ENCODE measurements around the gene ESR1.
"Not testable (repeated sequence)": the region's sequence is repeated elsewhere in the genome, so short reads cannot be mapped to it uniquely, and the experiment has no call there.

Gene ESR1

DNA sequence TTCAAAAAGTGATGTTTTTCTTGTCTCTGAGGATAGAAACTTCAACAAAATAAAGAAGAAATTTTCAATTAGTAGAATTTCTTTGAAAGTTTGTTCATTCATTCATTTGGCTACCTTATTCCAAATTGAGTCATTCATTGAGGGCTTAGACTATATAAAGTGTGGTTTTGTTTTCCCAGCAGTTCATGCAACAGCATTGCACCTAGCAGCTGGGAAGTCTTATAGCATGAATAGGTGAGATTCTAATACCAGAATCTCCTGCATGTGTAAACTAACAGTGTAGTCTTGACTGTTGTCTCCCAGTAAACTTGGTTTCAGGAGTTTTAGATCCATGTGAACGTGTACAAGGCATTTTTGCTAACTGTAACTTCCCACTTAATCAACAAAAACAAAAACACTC is 7.1 kb downstream of the ESR1 start:
- DNase-seq: no peak

DNA sequence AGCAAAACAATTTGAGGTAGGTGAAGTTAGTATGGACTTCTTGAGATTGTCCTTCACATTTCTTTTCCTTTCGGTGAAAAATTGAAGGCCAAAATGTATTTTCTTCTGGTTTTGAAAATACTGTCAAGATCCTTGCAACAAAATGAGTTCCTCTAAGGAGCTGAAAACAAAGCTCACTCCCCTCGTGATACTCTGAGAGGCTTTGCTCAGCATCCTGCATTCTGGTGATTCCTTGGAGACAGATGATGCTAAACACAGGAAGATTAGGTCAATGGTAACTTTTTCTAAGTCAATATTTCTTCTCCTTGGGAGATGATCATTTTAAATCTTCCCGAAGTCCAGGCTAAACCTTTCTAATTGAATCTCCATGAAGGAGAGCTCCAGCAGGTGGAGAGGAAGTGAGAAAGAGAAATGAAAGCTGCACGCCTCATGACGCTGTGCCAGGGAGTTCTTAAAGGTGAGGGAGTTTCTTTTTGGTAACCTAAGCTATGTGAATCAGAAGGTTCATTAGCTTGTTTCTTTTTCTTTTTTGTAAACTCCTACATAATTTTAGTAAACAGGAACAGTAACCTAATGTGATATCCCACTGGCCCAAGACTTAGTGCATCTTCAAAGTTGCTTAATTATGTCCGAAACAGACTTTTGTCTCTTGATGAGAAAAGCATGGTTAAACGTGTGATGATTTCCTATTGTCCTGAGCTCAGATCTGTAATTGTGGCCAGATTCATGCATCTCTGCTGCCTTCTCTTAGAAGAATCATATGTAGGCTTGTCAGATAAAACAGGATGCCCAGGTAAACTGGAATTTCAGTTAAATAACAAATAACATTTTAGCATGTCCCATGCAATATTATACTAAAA is 15.0 kb downstream of the ESR1 start:
- no peak for DNase-seq

DNA sequence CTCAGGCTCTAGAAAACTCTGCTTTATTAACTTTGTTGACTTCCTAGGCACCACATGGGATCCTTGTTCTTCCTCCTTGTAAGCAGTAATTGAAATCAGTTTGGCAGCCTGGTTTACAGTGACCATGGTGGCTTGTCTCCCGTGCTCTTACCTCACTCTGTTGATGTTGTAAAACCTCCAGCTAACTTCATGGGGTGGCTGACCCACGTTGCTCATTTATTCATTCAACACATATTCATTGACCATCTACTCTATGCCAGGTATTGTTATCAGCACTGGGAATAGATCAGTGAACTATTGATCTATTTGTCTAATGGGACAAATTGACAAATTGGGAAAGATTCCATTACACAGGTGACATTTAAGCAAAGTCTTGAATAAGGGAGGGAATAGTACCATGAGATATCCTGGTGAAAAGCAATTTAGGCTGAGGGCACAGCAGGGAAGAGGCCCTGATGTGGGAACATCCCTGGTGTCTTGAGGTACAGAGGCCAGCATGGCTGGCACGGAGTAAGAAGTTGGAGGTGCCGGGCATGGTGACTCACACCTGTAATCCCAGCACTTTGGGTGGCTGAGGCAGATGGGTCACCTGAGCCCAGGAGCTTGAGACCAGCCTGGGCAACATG is 19.1 kb downstream of the ESR1 start:
- DNase-seq: no peak

DNA sequence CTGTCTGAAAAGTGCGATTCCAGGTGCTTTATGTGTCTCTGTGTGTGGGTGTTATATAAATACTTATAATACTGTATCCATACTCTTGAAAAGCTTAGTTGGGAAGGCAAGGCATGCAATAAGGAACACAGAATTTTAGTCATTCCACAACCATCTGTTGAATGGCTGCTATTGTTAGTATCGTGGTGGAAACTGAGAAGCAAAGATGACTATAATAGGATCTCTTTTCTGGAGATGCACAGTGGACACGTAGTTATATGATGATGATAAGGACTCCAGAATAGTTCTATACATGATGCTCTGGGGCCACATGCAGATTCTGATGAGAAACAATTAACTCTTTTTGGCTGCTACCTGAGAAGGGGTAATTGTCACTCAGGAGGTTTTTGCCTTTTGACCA is 25.2 kb downstream of the ESR1 start:
- no peak for DNase-seq

DNA sequence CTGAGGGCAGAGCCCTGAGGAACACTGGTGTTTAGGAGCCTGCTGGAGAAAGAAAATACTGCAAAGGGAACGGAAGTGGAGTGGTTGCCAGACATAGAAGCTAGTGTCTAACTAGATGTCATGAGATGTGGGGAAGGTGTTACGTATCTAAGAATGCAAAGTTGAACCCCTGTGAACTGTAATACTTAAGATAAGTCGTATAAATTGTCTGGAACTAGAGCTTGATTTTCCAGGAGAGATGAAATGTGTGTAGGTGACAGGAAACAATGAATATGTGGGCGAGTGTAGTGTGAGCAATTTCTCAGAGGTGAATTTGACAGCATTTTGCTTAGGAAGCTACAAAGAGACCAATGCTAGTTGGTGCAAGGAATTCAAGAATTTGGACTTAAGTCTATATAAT is 27.9 kb downstream of the ESR1 start:
- DNase-seq: no peak

DNA sequence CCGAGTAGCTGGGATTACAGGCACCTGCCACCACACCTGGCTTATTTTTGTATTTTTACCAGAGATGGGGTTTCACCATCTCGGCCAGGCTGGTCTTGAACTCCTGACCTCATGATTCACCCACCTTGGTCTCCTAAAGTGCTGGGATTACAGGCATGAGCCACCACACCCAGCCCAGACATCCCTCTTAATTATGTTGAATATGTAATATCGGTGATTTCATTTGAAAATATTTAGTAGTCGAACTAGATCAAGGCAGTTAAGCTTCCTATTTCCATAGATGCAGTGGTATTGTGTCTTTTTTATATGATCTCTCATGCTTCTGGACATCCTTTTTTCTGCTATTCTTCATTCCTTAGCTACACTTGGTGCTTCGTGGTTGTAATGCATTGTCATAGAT is 29.7 kb downstream of the ESR1 start:
- no peak for DNase-seq

DNA sequence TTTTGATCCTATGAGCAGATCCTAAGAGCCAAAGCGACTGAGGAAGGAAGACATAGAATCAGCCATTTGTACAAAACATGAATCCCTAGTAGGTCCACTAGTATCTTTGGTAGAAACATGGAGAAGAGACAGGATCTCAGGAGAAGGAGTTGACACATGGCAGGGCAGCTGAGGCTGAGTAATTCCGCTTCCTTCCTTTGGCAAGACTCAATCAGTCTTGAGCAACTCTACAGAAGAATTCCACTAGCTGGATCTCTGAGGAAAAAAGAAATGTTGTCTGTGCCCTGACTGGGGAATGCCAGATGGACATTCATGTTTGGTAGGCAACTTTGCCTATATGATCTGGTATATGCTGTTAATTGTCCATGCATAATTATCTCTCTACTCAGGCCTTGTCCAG is 35.3 kb downstream of the ESR1 start:
- no peak for DNase-seq

DNA sequence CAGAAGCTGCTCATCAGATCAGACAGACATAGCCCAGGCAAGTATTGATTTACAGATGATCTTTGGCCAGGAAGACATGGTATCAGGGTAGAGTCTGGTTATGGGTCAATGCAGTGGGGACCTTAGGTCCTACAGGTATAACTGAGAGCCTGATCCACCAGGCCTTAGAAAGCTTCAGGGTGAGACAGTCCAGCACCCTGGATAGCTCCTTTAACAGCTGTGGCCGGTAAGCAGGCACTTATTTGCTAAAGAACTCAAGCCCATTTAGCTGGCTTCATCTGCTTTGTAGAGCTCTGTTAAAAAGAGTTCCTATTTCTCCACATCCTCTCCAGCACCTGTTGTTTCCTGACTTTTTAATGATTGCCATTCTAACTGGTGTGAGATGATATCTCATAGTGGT is 39.6 kb downstream of the ESR1 start:
- no peak for DNase-seq

DNA sequence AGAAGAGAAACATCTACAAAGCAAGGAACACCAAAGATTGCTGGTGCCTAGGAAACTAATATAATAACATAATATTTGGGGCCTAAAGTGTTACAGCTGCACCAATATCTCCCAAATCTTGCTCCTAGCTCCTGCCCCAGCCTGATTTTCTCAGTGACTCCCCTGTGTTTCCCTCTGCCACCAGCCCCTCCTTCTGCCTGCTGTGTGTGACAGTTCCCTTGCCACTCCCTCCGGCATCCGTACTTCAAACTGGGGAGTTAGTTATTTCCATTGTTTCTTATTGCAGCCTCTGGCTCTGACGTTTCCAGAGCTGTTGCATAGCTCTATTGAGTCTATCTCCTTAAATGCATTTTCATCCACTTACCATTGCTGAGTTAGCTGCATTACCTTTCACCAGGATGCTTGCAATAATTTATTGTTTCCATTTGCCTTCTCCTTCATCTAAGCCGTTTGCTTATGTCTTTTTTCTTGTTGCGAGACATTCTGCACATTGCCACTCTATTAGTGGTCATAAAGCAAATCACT is 43.1 kb downstream of the ESR1 start:
- no peak for DNase-seq

DNA sequence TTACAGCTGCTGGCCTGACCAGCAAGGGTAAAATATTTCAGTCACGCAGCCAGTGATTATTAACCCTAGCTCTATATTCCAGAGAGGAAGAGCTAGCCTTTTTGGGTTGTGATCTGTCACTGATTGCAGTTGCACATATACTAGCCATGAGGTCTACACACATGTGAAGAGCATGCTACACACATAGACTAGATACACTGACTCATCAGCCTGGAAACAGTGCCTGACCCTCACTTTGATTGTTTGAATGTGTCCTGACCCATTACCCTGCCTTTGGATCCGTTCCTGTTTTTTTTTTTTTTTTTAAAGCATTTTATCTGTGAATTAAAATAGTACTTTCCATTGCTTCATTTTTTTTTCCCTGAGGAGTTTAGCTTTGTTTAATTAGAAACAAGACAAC is 50.8 kb downstream of the ESR1 start:
- no peak for DNase-seq

DNA sequence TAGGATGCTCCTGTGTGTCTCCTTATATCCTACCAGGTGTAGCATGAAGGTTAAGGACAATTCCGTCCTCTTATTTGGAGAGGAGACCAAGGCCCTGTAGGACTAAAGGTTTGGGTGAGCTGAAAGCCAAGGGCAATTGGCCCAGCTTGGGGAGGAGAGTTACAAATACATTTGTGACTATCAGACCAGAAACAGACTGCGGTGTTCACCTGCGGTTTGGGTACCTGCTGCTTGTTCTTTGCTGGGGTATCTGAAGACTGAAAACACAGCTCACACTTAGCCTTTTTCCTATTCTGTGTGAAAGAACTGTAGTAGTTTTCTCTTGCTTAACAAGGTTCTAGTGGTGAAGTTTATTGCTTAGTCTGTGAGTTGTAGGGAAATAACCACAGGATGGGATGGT is 55.0 kb downstream of the ESR1 start:
- no peak for DNase-seq

DNA sequence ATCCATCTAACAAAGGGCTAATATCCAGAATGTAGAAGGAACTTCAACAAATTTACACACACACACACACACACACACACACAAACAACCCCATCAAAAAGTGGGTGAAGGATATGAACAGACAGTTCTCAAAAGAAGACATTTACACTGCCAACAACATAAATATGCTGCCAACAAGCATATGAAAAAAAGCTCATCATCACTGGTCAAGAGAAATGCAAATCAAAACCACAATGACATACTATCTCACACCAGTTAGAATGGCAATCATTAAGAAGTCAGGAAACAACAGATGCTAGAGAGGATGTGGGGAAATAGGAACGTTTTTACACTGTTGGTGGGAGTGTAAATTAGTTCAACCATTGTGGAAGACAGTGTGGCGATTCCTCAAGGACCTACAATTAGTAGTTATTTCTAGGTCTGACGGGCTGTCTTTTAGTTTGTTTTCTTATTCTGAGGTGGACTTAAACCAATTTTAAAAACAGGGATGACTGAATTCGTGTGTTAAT is 59.9 kb downstream of the ESR1 start:
- DNase-seq: not testable (repeated sequence)

DNA sequence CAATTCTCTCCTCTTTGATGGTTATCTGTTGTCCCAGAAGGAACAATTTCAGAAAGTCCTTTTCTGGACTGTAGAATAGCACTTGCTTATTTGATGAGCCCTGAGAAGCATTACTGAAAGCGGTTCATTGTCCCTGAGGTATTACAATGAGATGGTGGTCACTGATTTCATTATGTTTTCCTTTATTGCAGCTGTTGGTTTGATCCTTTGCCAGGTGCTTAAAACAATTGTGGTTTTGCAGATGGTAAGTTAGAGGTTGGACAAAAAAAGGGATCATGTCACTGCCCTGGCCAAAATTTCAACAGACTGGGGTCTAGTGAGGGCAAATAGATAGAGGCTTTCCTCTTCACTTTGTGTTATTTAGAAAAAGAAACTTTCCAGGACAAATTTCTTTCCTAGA is 61.9 kb downstream of the ESR1 start:
- no peak for DNase-seq

DNA sequence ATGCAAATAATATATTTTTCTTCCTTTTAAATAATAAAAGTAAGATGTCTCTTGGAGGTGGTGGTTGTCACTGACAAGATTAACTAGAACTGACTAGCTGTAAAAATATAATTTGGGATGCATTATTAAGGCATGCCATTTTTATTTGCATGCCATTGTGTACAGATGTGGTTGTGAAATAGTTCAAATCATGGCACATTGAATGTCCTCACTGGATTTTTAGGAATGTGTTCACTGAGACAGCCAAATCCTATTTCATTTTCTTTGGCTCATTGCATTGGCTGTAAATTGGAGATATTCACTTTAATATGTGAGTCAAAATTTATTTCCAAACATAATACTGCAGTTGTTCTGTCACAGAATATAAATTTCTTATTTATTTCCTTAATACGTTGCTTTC is 62.3 kb downstream of the ESR1 start:
- DNase-seq: no peak

DNA sequence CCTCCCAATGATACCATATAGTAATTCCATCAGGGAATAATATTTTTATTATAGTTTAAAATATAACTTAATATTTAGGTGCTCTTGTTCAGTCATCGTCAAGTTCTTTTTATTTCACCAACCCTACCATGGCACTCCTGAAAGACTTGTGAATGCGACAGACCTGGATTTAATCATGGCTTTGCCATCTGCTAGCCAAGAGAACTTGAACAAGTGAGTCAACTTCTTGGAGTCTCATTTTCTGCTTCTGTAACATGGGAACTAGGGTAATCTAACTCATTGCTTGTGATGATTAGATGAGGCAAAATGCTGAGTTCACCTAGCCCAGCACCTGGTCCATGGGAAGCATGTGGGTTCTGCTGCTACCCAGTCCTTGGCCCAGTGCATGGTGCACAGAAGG is 62.9 kb downstream of the ESR1 start:
- DNase-seq: no peak

DNA sequence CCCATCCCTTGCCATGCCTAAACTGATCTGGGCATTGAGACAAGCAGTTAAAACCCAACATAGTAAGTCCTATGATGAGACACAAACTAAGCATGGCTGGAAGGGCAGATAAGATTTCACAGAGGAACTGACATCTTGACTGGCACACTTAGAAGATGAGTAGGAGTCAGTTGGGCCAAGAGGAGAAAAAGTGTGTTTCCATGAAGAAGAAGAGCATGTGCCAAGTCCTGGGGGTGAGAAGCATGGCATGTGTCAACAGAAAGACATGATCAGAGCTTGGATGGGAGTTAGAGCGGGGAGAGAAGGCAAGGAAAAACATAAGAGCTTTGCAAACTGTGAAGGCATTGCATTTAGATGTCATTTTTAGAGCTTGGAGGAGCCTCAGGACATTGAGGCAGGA is 68.0 kb downstream of the ESR1 start:
- DNase-seq: no peak

DNA sequence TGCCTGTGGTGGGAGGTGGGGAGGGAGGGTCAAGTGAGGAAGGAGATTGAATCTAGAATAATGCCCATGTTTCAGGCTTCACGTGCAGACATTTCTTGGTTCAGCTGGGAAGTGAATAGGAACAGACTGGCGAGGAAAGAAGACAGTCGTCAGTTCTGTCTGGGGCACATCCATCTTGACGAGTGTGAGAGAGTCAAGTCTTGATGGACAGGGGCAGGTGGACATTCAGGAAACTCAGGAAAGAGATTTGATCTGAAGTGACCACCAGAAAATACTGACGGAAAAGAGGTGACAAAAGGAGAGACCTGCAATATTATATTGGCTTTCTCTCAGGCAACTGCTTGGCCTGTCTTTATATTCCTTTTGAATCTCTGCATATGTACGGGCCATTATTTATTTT is 68.6 kb downstream of the ESR1 start:
- no peak for DNase-seq

DNA sequence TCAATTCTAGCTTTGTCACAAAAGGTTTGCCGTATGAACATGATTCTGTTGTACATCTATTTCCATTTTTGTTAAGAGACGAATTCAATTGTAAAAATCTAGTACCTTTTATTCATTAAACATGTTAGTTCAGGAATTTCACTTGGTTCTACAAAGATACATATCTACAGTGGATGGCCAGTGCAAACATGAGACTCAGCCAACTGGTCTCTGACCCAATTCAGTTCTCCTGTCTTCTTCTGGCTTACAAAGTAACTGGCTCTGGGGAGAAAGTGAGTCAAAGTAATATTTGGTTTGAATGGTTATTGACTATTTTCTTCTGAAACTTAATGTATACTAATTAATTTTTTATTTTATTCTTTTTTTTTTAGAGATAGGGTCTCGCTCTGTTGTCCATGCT is 70.0 kb downstream of the ESR1 start:
- DNase-seq: no peak

DNA sequence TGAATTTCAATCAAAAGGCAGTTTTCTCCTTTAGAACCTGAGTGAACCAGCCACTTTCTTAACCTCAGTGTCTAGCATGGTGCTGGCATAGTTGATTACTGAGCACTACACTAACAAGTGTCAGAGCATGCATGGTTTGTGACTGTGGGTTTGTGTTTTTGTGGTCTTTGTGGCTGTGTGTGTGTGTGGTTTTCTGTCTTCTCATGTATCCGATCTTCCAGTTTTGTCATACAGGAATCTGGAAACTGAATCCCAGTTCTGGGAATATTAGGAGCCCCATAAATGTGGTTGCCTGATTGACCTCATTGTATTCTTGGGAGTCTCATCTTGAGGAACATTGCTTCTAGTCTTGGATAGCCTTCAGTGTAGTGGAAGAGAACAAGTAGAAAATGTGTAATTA is 73.7 kb downstream of the ESR1 start:
- DNase-seq: no peak

DNA sequence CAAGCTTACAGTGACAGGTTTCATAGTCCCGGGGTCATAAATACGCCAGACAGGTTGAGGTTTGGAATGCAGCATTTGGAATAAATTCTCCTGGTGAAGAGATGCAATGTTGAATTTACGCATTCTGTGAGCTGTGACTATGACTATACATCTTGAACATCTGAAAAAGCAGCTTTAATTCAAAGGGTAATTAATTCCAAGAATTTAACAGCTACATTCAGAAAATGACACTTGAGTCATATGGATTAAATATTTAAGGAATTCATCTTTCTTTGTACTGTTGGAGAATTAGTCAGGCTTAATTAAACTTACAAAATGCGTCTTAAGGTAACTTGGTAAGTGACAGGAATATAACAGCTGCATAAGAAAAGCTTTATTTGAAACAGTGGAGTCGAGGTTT is 74.7 kb downstream of the ESR1 start:
- no peak for DNase-seq

DNA sequence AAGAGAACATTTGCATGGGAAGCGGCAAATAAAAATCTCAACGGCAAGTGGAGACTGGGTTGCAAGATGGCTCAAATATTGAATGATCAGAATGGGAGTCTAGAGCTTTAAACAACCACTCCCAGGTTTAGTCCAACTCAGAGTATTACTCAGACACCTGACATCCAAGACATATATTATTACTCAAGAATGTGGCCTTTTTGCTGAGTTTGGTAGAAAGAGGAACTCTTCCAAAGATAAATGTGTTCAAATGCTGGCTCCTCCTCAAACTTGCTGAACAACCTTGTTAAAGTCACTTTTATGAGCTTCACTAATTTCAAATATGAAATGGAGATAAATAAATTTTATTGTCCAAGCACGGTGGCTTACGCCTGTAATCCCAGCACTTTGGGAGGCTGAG is 77.8 kb downstream of the ESR1 start:
- DNase-seq: no peak

DNA sequence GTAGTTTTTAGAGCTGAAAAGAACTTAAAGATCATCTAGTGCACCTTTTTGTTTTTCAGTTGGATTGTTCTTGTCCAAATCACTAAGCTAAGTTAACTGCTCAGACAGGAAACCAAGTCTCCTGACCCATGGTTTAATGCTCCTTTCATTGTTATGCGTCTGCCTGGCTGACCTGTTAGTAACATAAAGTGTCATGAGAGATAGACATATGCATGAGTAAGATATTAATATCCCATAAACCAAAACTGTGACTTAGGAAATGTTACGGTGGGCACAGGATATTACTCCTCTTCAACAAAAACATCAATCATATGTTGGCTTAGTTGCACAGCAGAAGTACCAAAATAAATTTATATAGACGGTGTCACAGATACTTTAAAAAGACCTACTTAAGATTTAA is 84.0 kb downstream of the ESR1 start:
- DNase-seq: no peak

DNA sequence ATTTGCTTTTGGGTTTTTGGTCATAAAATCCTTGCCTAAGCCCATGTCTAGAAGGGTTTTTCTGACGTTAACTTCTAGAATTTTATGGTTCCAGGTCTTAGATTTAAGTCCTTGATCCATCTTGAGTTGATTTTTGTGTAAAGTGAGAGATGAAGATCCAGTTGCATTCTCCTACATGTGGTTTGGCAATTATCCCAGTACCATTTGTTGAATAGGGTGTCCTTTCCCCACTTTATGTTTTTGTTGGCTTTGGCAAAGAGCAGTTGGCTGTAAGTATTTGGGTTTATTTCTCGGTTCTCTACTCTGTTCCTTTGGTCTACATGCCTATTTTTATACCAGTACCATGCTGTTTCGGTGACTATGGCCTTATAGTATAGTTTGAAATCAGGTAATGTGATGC is 86.9 kb downstream of the ESR1 start:
- not testable (repeated sequence) for DNase-seq

DNA sequence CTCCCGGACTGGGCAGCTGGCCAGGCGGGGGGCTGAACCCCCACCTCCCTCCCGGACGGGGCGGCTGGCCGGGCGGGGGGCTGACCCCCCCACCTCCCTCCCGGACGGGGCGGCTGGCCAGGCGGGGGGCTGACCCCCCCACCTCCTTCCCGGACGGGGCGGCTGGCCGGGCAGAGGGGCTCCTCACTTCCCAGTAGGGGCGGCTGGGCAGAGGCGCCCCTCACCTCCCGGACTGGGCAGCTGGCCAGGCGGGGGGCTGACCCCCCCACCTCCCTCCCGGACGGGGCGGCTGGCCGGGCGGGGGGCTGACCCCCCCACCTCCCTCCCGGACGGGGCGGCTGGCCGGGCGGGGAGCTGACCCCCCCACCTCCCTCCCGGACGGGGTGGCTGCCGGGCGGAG is 91.7 kb downstream of the ESR1 start:
- DNase-seq: not testable (repeated sequence)

All from stimulated activated CD4-positive, alpha-beta T cell treated with anti-CD3 and anti-CD28 coated beads, Interleukin-12 subunit alpha, Interleukin-12 subunit beta, amount 100 ng/mL, for 4 hours (primary cell).